GM12878 (cell line): ENCODE results near the gene SLC35F3. TPM values are rescaled to one million over a fixed set of nuclear protein-coding genes. Genes with fewer than 3 reads are reported as not detected.

Experiments used
- BRCA1 ChIP-seq: IDR thresholded peaks from 2 replicates; pipeline ENCODE4 v1.6.1; 2011; ENCODE audit warnings: low read depth, low read length, improper control_type of control experiment
- CEBPZ ChIP-seq: fragments of 150-350 bp; IDR thresholded peaks from 2 replicates; pipeline ENCODE4 v1.6.1; 2016; ENCODE audit warnings: low read depth, low read length
- CHD1 ChIP-seq: IDR thresholded peaks from 2 replicates; pipeline ENCODE4 v1.6.1; 2012; ENCODE audit warnings: low read depth, low read length, improper control_type of control experiment
- CHD4 ChIP-seq: fragments of 200-600 bp; sonication (generic); IDR thresholded peaks from 2 replicates; pipeline ENCODE4 v1.6.1; 2016; ENCODE audit warnings: mild to moderate bottlenecking
- HCFC1 ChIP-seq: fragments of 150-350 bp; IDR thresholded peaks from 2 replicates; pipeline ENCODE4 v1.6.1; 2014; ENCODE audit warnings: low read length
- IRF4 ChIP-seq: IDR thresholded peaks from 2 replicates; pipeline ENCODE4 v1.6.1; 2011; ENCODE audit warnings: low read depth, low read length
- LARP7 ChIP-seq: fragments of 450-650 bp; IDR thresholded peaks from 2 replicates; pipeline ENCODE4 v1.6.1; 2017; ENCODE audit warnings: mild to moderate bottlenecking
- MTA2 ChIP-seq: fragments of 450-650 bp; IDR thresholded peaks from 2 replicates; pipeline ENCODE4 v1.6.1; 2016; ENCODE audit warnings: low read depth, mild to moderate bottlenecking, moderate library complexity
- NFYB ChIP-seq: IDR thresholded peaks from 2 replicates; pipeline ENCODE4 v1.6.1; 2011; ENCODE audit warnings: low read depth, mild to moderate bottlenecking, low read length, improper control_type of control experiment, moderate library complexity; ENCODE audit not compliant: insufficient read depth
- RAD51 ChIP-seq: fragments of 450-650 bp; IDR thresholded peaks from 2 replicates; pipeline ENCODE4 v1.6.1; 2016; ENCODE audit warnings: moderate library complexity, mild to moderate bottlenecking, inconsistent platforms
- TCF12 ChIP-seq: IDR thresholded peaks from 2 replicates; pipeline ENCODE4 v1.6.1; 2011; ENCODE audit warnings: low read depth, mild to moderate bottlenecking, low read length
- YY1 ChIP-seq: IDR thresholded peaks from 2 replicates; pipeline ENCODE4 v1.6.1; 2011; ENCODE audit warnings: low read depth, mild to moderate bottlenecking, low read length
- ZBTB33 ChIP-seq: fragments of 450-650 bp; IDR thresholded peaks from 2 replicates; pipeline ENCODE4 v1.6.1; 2017; ENCODE audit warnings: mild to moderate bottlenecking
- ZNF207 ChIP-seq: fragments of 450-650 bp; IDR thresholded peaks from 2 replicates; pipeline ENCODE4 v1.6.1; 2014; ENCODE audit warnings: antibody characterized with exemption, mild to moderate bottlenecking, borderline replicate concordance
- ZNF687 ChIP-seq: fragments of 450-650 bp; IDR thresholded peaks from 2 replicates; pipeline ENCODE4 v1.6.1; 2017; ENCODE audit warnings: mild to moderate bottlenecking, moderate library complexity
- polyA plus RNA-seq, 11 experiments: library from polyadenylated mRNA; depleted of rRNA in 4 of 11; unstranded in 6 of 11; stranded (reverse) in 5 of 11; fragments of >200 nt; fragmentation: Nextera tagmentation in 4 of 11; fragmentation: Illumina TruSeq in 1 of 11; extraction: Ambion mirVana in 4 of 11; extraction: Trizol in 1 of 11; gene quantifications; 1 replicate in 1 of 11; 2 replicates in 10 of 11; pipeline versions ENCODE4 v1.2.1 to v1.2.3, GENCODE V29; 2011 to 2016; ENCODE audit warnings: inconsistent platforms in 2 of 11, missing spikeins in 2 of 11, low read depth in 1 of 11
- total RNA-seq, 4 experiments: library from RNA; depleted of rRNA in 3 of 4; stranded (reverse); fragments of >200 nt in 3 of 4; fragmentation: Illumina TruSeq in 1 of 4; extraction: Trizol in 1 of 4; gene quantifications; 2 replicates each; pipeline versions ENCODE4 v1.2.1 to v1.2.3, GENCODE V29; 2013 to 2021
- TF ChIP-seq, protein P1 (sequence below): fragments of 450-650 bp; IDR thresholded peaks from 2 replicates; pipeline ENCODE4 v1.6.1; 2017; ENCODE audit warnings: mild to moderate bottlenecking, low read depth, inconsistent platforms; ENCODE audit not compliant: poor library complexity, severe bottlenecking

The SLC35F3 gene
- total and polyA plus RNA-seq, 10 of the 15 experiments (the other 5 are each of a cell fraction or from before 2014, with no cell fraction given) = 1.0 to 8.6 (median 5.7) TPM

DNA sequence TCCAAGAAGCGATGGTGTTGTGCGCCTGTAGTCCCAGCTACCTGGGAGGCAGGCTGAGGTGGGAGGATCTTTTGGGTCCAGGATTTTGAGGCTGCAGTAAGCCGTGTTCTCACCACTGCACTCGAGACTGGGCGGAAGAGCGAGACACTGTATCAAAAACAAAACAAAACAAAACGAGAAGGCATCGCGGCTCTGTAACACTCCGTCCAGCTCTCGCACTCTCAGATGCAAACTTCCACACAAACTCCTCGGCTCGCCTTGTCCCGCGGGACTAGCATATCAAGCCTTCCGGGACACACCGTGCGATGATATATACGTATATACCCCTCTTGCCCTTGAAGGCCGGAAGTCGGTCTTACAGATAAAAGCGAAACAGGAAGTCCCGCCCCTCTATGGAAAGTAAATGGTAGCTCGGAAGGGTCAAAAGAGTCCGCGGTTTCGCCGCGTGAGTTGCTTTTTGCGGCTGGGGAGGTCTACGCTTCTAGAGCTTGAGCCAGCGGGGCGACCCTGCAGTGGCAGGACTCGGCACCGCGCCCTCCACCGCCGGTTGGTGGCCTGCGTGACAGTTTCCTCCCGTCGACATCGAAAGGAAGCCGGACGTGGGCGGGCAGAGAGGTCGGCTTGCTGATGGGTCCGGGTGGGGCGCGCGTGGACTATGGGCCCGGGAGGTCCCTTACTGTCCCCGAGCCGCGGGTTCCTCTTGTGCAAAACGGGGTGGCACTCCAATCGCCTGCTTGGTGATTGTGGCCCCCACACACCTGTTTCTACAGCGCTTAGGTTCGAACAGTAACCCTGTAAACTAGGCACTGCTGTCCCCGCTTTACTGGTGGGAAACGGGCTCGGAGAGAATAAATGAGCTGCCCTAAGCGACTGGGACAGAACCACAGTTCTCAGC is 468.8 kb downstream of the SLC35F3 start, which contains the start of gene COA6 (continued):
- TF ChIP-seq BRCA1 (no peak), CHD1 (no peak), LARP7 (peak; percentile 86), YY1 (peak; percentile 82), CHD4 (no peak), HCFC1 (peak; percentile 77), TCF12 (peak; percentile 5; the same call in 1 of the 2 replicates), MTA2 (peak; percentile 49; the same call in 1 of the 2 replicates), RAD51 (peak; percentile 70; the same call in 1 of the 2 replicates), ZBTB33 (no peak), CEBPZ (no peak), NFYB (no peak), ZNF687 (peak; percentile 67), ZNF207 (peak; percentile 97), IRF4 (no peak; the same call in 1 of the 2 replicates)
- TF ChIP-seq, protein P1, sequence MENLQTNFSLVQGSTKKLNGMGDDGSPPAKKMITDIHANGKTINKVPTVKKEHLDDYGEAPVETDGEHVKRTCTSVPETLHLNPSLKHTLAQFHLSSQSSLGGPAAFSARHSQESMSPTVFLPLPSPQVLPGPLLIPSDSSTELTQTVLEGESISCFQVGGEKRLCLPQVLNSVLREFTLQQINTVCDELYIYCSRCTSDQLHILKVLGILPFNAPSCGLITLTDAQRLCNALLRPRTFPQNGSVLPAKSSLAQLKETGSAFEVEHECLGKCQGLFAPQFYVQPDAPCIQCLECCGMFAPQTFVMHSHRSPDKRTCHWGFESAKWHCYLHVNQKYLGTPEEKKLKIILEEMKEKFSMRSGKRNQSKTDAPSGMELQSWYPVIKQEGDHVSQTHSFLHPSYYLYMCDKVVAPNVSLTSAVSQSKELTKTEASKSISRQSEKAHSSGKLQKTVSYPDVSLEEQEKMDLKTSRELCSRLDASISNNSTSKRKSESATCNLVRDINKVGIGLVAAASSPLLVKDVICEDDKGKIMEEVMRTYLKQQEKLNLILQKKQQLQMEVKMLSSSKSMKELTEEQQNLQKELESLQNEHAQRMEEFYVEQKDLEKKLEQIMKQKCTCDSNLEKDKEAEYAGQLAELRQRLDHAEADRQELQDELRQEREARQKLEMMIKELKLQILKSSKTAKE = no peak
